A549 (cell line): Measurements from ENCODE around the gene SHMT2. TPM values are rescaled to one million over a fixed set of nuclear protein-coding genes. Genes with fewer than 3 reads are reported as not detected.

ENCODE experiments used
- ATAC-seq, 2 experiments: fragments of 200-7000 bp in 1 of 2; fragments of >200 bp in 1 of 2; cut with Nextera tagmentation in 1 of 2; cut with Tn5 transposase in 1 of 2; 3 replicates each; pipeline versions ENCODE4 v1.8.0 to v1.9.1; 2018 to 2020; ENCODE audit warnings: mild to moderate bottlenecking in 1 of 2, moderate library complexity in 1 of 2
- CTCF ChIA-PET: fragments of 300-600 bp; sonication (Branson Sonifier 250); formaldehyde crosslinking; extraction: SDS; loops from one replicate; lab custom pipeline; 2021; ENCODE audit warnings: antibody characterized with exemption, inconsistent platforms; lab: Yijun Ruan, JAX
- POLR2A ChIA-PET: fragments of 350-600 bp; formaldehyde crosslinking; extraction: SDS; loops from one replicate; lab custom pipeline; 2021; ENCODE audit warnings: antibody characterized with exemption, inconsistent platforms; lab: Yijun Ruan, JAX
- DNase-seq, 2 experiments: peaks; one replicate each; pipeline versions ENCODE4 v3.0.0 to v3.0.0-alpha.2; 2011 to 2016; ENCODE audit warnings: low read depth in 1 of 2, low spot score in 1 of 2
- FAIRE-seq: peaks from 2 replicates; lab custom pipeline; 2011; peaks lifted over from hg19 to GRCh38; lab: Jason Lieb, UNC
- H3K27ac ChIP-seq, 2 experiments: fragments of >200 bp; sonication (Bioruptor Twin); formaldehyde crosslinking; 3 replicates each; pipeline ENCODE4 v1.5.1; 2016 to 2017
- H3K4me1 ChIP-seq: fragments of >200 bp; sonication (Bioruptor Twin); formaldehyde crosslinking; 3 replicates; pipeline ENCODE4 v1.6.1; 2016
- H3K4me2 ChIP-seq: fragments of >200 bp; sonication (Bioruptor Twin); formaldehyde crosslinking; 3 replicates; pipeline ENCODE4 v1.6.1; 2016
- H3K4me3 ChIP-seq: fragments of >200 bp; sonication (Bioruptor Twin); formaldehyde crosslinking; 3 replicates; pipeline ENCODE4 v1.5.1; 2016
- H3K9me3 ChIP-seq: fragments of >200 bp; sonication (Bioruptor Twin); formaldehyde crosslinking; 3 replicates; pipeline ENCODE4 v1.6.1; 2016
- BHLHE40 ChIP-seq: IDR thresholded peaks from 2 replicates; pipeline ENCODE4 v1.6.1; 2012; ENCODE audit warnings: low read depth, low read length, inconsistent platforms
- CBX8 ChIP-seq: fragments of 200-600 bp; sonication (generic); IDR thresholded peaks from 2 replicates; pipeline ENCODE4 v1.6.1; 2016
- CEBPB ChIP-seq, 2 experiments: fragments of >200 bp in 1 of 2; sonication (Bioruptor Twin) in 1 of 2; formaldehyde crosslinking in 1 of 2; IDR thresholded peaks; 2 replicates each; pipeline ENCODE4 v1.6.1; 2012 to 2016
- CHD4 ChIP-seq: fragments of 200-600 bp; sonication (generic); IDR thresholded peaks from 2 replicates; pipeline ENCODE4 v1.6.1; 2016; ENCODE audit warnings: antibody characterized with exemption, mild to moderate bottlenecking, borderline replicate concordance
- EHF ChIP-seq: fragments of 250-450 bp; sonication (Bioruptor Pico); IDR thresholded peaks from 2 replicates; pipeline ENCODE4 v1.5.0; 2020; ENCODE audit warnings: mild to moderate bottlenecking
- HDAC2 ChIP-seq: fragments of 200-600 bp; sonication (generic); IDR thresholded peaks from 2 replicates; pipeline ENCODE4 v1.6.1; 2016
- HEYL ChIP-seq: fragments of 250-450 bp; sonication (Bioruptor Pico); IDR thresholded peaks from 2 replicates; pipeline ENCODE4 v1.8.0; 2021; ENCODE audit warnings: mild to moderate bottlenecking, moderate library complexity
- HOXB13 ChIP-seq: fragments of 250-450 bp; sonication (Bioruptor Pico); IDR thresholded peaks from 2 replicates; pipeline ENCODE4 v1.5.0; 2020; ENCODE audit warnings: low read depth, mild to moderate bottlenecking, moderate library complexity
- HOXB5 ChIP-seq: fragments of 250-450 bp; sonication (Bioruptor Pico); IDR thresholded peaks from 2 replicates; pipeline ENCODE4 v1.5.0; 2020; ENCODE audit warnings: mild to moderate bottlenecking, moderate library complexity
- JUN ChIP-seq, 2 experiments: fragments of >200 bp; sonication (Bioruptor Twin); formaldehyde crosslinking; IDR thresholded peaks; 2 replicates in 1 of 2; 3 replicates in 1 of 2; pipeline ENCODE4 v1.6.1; 2016 to 2017
- JUNB ChIP-seq: fragments of >200 bp; sonication (Bioruptor Twin); formaldehyde crosslinking; IDR thresholded peaks from 2 replicates; pipeline ENCODE4 v1.6.1; 2016
- MYC ChIP-seq: IDR thresholded peaks from 2 replicates; pipeline ENCODE4 v1.6.1; 2012; ENCODE audit warnings: mild to moderate bottlenecking, inconsistent platforms, low read length, improper control_type of control experiment, borderline replicate concordance
- NFE2L2 ChIP-seq: fragments of 150-350 bp; conservative IDR thresholded peaks from 2 replicates; pipeline ENCODE4 v1.6.1; 2014; ENCODE audit warnings: low read length
- NPAS2 ChIP-seq: fragments of 250-450 bp; sonication (Bioruptor Pico); IDR thresholded peaks from 2 replicates; pipeline ENCODE4 v1.8.0; 2022; ENCODE audit warnings: mild to moderate bottlenecking, moderate library complexity, borderline replicate concordance
- PHF8 ChIP-seq: fragments of 200-600 bp; sonication (generic); IDR thresholded peaks from 2 replicates; pipeline ENCODE4 v1.6.1; 2016; ENCODE audit warnings: low read depth, mild to moderate bottlenecking, antibody characterized with exemption, moderate library complexity, borderline replicate concordance
- POLR2A ChIP-seq: IDR thresholded peaks from 2 replicates; pipeline ENCODE4 v1.6.1; 2012; ENCODE audit warnings: mild to moderate bottlenecking, low read length
- RAD21 ChIP-seq, 2 experiments: fragments of >200 bp in 1 of 2; sonication (Bioruptor Twin) in 1 of 2; formaldehyde crosslinking in 1 of 2; IDR thresholded peaks in 1 of 2; conservative IDR thresholded peaks in 1 of 2; 2 replicates in 1 of 2; 3 replicates in 1 of 2; pipeline ENCODE4 v1.6.1; 2012 to 2018; ENCODE audit warnings: inconsistent platforms in 1 of 2
- RFX5 ChIP-seq: fragments of 450-650 bp; IDR thresholded peaks from 2 replicates; pipeline ENCODE4 v1.7.1; 2014; ENCODE audit warnings: antibody characterized with exemption, mild to moderate bottlenecking, moderate library complexity
- RNF2 ChIP-seq: fragments of 200-600 bp; sonication (generic); IDR thresholded peaks from 2 replicates; pipeline ENCODE4 v1.6.1; 2016; ENCODE audit warnings: low read depth, mild to moderate bottlenecking, antibody characterized with exemption, moderate library complexity, borderline replicate concordance
- SMC3 ChIP-seq: fragments of >200 bp; sonication (Bioruptor Twin); formaldehyde crosslinking; IDR thresholded peaks from 3 replicates; pipeline ENCODE4 v1.6.1; 2018; ENCODE audit warnings: inconsistent platforms
- SREBF2 ChIP-seq: fragments of 450-650 bp; IDR thresholded peaks from 2 replicates; pipeline ENCODE4 v1.6.1; 2014; ENCODE audit warnings: mild to moderate bottlenecking, moderate library complexity
- TFCP2L1 ChIP-seq: fragments of 250-450 bp; sonication (Bioruptor Pico); IDR thresholded peaks from 2 replicates; pipeline ENCODE4 v1.5.0; 2021; ENCODE audit warnings: mild to moderate bottlenecking
- TP53 ChIP-seq: fragments of 250-450 bp; sonication (Bioruptor Pico); IDR thresholded peaks from 2 replicates; pipeline ENCODE4 v1.5.0; 2021; ENCODE audit warnings: mild to moderate bottlenecking, moderate library complexity
- WGBS: methylation state at CpG from one replicate; pipeline ENCODE4 v1.1.6; 2017; ENCODE audit errors: missing lambda C conversion rate; 5-methylcytosine and 5-hydroxymethylcytosine counted together
- polyA plus RNA-seq, 4 experiments: library from polyadenylated mRNA; depleted of rRNA in 3 of 4; stranded (reverse); fragments of >200 nt; fragmentation: RNase III in 1 of 4; extraction: RNeasy Plus Mini Kit Qiagen cat#74134 plus additional on column Dnase treatment in 1 of 4; gene quantifications; 2 replicates in 3 of 4; 3 replicates in 1 of 4; pipeline ENCODE4 v1.2.3, GENCODE V29; 2011 to 2017
- TF ChIP-seq, protein P1 (sequence below): fragments of 250-450 bp; sonication (Bioruptor Pico); IDR thresholded peaks from 2 replicates; pipeline ENCODE4 v1.5.0; 2021; ENCODE audit warnings: mild to moderate bottlenecking, moderate library complexity, borderline replicate concordance
- TF ChIP-seq, protein P2 (sequence below): fragments of >200 bp; sonication (Bioruptor Twin); formaldehyde crosslinking; IDR thresholded peaks from 3 replicates; pipeline ENCODE4 v1.5.1; 2016
- TF ChIP-seq, protein P3 (sequence below): fragments of >200 bp; sonication (Bioruptor Twin); formaldehyde crosslinking; IDR thresholded peaks from 3 replicates; pipeline ENCODE4 v1.6.1; 2016
- TF ChIP-seq, protein P4 (sequence below): IDR thresholded peaks from 2 replicates; pipeline ENCODE4 v1.6.1; 2012

Gene SHMT2
- polyA plus RNA-seq, 2 of the 4 experiments (the other 2 are of a cell fraction): 113 to 156 TPM

DNA sequence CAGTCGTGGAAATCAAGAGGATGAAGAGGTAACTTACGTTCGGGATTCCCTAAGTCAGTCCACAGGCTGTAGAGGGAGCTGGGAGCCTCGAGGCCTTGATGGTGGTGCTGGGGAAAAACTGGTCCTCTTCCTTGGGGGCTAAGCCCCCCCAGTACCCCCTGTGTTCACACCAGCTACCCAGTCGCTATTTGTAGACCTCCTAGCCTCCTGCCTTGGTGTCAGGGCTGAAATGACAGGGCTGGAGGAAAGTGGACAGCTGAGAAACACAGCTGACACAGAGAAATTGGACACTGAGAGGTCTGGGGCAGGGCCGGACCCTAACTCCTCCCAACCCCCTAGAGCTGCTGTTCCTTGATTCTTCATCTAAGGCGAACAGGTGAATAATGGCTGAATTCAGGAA is 21.4 kb downstream of the SHMT2 start, which contains the start of gene STAC3:
Gene STAC3, minus strand, starts transcription at position 232 of the 400 bp plus-strand sequence. CDS start 1,551 bp downstream, outside the sequence.
- 77% methylated on average over 7 of the region's 7 CpGs for WGBS
- no peaks in the 10 kb centered on the region for H3K4me1 ChIP-seq

DNA sequence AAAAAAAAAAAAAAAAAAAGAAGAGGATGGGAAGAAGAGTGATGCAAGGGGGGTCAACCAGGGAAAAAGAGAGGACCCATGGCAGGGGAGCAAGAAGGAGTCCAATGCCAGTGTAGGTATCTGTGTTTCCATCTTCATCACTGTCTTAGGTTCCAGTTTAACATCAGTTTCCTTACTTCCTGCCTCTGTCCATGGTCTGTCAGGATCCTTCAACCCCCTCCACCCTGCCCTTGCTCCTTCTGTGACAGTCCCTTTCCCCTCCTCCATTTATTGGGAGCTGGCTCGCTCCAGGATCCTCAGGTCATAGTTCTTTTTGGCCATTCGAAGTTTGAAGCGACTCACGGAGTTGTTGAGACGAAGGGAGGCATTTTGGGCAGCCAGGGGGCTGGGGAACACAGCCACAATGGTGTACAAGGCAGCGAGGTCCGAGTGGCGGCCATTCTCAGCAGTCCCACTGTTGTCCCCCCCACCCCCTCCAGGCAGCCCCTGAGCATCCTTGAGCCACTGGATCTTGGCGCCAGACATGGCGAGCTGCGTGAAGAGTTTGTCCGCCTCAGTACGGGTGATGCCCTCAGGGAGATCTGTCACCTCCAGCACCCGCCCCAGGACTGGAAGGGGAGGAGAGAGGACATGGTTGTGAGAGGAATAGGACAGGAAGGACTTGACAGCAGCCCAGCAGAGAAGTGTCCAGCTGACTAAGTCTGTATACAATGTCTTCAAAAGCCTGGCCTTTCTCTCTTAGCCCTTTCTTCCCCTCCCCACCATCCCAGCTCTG is 25.2 kb downstream of the SHMT2 start:
- WGBS: 90% methylated on average over 14 of the region's 14 CpGs
- Histone ChIP-seq H3K9me3 (no peaks in the 10 kb centered on the region), H3K4me1 (no peaks in the 10 kb centered on the region), H3K4me2 (no peak overlapping the region), H3K27ac (no peak overlapping the region), H3K4me3 (no peak overlapping the region)
- ChIA-PET POLR2A (no interaction called here), CTCF (interaction anchor here (0.6 to 2.1 kb wide), 11 partner anchors 9 to 208 kb away, joined by 3 to 15 read pairs (median 3); no protein-coding TSS in a partner anchor)
- no peak for FAIRE-seq
- DNase-seq: no peak
- ATAC-seq: no peak; a peak in 1 of 6 replicates
- TF ChIP-seq, protein P1, sequence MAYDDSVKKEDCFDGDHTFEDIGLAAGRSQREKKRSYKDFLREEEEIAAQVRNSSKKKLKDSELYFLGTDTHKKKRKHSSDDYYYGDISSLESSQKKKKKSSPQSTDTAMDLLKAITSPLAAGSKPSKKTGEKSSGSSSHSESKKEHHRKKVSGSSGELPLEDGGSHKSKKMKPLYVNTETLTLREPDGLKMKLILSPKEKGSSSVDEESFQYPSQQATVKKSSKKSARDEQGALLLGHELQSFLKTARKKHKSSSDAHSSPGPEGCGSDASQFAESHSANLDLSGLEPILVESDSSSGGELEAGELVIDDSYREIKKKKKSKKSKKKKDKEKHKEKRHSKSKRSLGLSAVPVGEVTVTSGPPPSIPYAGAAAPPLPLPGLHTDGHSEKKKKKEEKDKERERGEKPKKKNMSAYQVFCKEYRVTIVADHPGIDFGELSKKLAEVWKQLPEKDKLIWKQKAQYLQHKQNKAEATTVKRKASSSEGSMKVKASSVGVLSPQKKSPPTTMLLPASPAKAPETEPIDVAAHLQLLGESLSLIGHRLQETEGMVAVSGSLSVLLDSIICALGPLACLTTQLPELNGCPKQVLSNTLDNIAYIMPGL (CRISPR knock-in tag): no peak
- no peak for TF ChIP-seq HDAC2
- TF ChIP-seq NPAS2 (CRISPR knock-in tag): no peak
- TF ChIP-seq POLR2A: no peak
- TF ChIP-seq, protein P2, sequence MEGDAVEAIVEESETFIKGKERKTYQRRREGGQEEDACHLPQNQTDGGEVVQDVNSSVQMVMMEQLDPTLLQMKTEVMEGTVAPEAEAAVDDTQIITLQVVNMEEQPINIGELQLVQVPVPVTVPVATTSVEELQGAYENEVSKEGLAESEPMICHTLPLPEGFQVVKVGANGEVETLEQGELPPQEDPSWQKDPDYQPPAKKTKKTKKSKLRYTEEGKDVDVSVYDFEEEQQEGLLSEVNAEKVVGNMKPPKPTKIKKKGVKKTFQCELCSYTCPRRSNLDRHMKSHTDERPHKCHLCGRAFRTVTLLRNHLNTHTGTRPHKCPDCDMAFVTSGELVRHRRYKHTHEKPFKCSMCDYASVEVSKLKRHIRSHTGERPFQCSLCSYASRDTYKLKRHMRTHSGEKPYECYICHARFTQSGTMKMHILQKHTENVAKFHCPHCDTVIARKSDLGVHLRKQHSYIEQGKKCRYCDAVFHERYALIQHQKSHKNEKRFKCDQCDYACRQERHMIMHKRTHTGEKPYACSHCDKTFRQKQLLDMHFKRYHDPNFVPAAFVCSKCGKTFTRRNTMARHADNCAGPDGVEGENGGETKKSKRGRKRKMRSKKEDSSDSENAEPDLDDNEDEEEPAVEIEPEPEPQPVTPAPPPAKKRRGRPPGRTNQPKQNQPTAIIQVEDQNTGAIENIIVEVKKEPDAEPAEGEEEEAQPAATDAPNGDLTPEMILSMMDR: no peak
- no peak for TF ChIP-seq EHF
- no peak for TF ChIP-seq JUNB
- TF ChIP-seq CBX8: no peak
- no peak for TF ChIP-seq RAD21 (conservative IDR thresholded peaks at IDR 0.05 in 1 of 2, IDR thresholded peaks at IDR 0.05 in 1 of 2)
- TF ChIP-seq, protein P3, sequence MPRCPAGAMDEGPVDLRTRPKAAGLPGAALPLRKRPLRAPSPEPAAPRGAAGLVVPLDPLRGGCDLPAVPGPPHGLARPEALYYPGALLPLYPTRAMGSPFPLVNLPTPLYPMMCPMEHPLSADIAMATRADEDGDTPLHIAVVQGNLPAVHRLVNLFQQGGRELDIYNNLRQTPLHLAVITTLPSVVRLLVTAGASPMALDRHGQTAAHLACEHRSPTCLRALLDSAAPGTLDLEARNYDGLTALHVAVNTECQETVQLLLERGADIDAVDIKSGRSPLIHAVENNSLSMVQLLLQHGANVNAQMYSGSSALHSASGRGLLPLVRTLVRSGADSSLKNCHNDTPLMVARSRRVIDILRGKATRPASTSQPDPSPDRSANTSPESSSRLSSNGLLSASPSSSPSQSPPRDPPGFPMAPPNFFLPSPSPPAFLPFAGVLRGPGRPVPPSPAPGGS: no peak
- no peak for TF ChIP-seq NFE2L2
- no peak for TF ChIP-seq MYC
- TF ChIP-seq HOXB13: no peak
- no peak for TF ChIP-seq TP53 (CRISPR knock-in tag)

More for the DNA sequence above, 21.4 kb downstream of the SHMT2 start, which contains the start of gene STAC3:
- Histone ChIP-seq H3K27ac (no peak within 1 kb of the TSS), H3K4me3 (no peak within 1 kb of the TSS), H3K9me3 (no peaks in the 10 kb centered on the region), H3K4me2 (no peak within 1 kb of the TSS)
- DNase-seq (no peak), ATAC-seq (no peak), FAIRE-seq (no peak)
- ChIA-PET POLR2A (no interaction called here), CTCF (interaction anchor here (0.6 to 12.1 kb wide), 7 partner anchors 11 to 369 kb away, joined by 4 to 131 read pairs (median 23); no protein-coding TSS in a partner anchor)
- no peak for TF ChIP-seq RNF2
- TF ChIP-seq PHF8: no peak
- TF ChIP-seq HDAC2: no peak
- no peak for TF ChIP-seq CEBPB (IDR thresholded peaks at IDR 0.05)
- TF ChIP-seq EHF: no peak

DNA sequence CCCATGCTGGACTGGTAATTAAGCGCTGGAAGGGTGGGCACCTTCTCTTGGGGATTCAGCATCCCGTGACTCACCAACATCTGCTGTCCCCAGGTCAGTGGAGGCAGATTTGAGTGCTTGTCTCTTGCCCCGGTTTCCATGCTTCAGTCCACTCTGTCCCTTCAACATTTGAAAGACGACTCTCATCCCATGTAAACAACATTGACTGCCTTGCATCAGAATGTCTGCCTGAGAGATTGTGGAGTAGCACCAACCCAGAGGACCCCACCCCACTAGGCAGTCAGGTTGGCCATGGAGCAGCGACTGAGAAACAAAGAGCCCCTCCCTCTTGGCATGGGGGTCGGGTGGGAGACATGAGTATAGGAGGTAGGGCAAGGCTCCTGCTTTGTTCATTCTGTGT is 26.4 kb downstream of the SHMT2 start:
- ATAC-seq (no peak), DNase-seq (no peak)
- no peak overlapping the region for H3K4me2 ChIP-seq
- no peaks in the 10 kb centered on the region for H3K9me3 ChIP-seq
- H3K27ac ChIP-seq: no peak overlapping the region
- CTCF ChIA-PET: interaction anchor here (0.7 to 2.2 kb wide), 6 partner anchors 8 to 207 kb away, joined by 3 to 13 read pairs (median 5); no protein-coding TSS in a partner anchor
- no peaks in the 10 kb centered on the region for H3K4me1 ChIP-seq
- H3K4me3 ChIP-seq: no peak overlapping the region
- 87% methylated on average over 6 of the region's 6 CpGs for WGBS
- no peak for TF ChIP-seq SMC3
- TF ChIP-seq SREBF2: no peak
- no peak for TF ChIP-seq RAD21 (conservative IDR thresholded peaks at IDR 0.05 in 1 of 2, IDR thresholded peaks at IDR 0.05 in 1 of 2)
- no peak for TF ChIP-seq RFX5
- TF ChIP-seq HEYL (CRISPR knock-in tag): no peak
- no peak for TF ChIP-seq HOXB5
- no peak for TF ChIP-seq CHD4
- no peak for TF ChIP-seq HDAC2
- TF ChIP-seq JUN (IDR thresholded peaks at IDR 0.05): no peak
- no peak for TF ChIP-seq RNF2
- TF ChIP-seq BHLHE40: no peak
- no peak for TF ChIP-seq TP53 (CRISPR knock-in tag)
- TF ChIP-seq JUNB: no peak
- TF ChIP-seq, protein P4, sequence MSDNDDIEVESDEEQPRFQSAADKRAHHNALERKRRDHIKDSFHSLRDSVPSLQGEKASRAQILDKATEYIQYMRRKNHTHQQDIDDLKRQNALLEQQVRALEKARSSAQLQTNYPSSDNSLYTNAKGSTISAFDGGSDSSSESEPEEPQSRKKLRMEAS: no peak
- no peak for TF ChIP-seq TFCP2L1 (CRISPR knock-in tag)
- TF ChIP-seq, all 56 proteins: peak for 0
- FAIRE-seq: no peak
- POLR2A ChIA-PET: no interaction called here
